GM21723 (cell line): ENCODE results near the gene NT5C.
"Not testable (repeated sequence)": the region's sequence is repeated elsewhere in the genome, so short reads cannot be mapped to it uniquely, and the experiment has no call there.

Experiments
- ATAC-seq: cut with Tn5 transposase; IDR thresholded peaks from one replicate; pipeline ENCODE4 v1.9.1; 2021; ENCODE audit warnings: mild to moderate bottlenecking, moderate library complexity; ENCODE audit not compliant: unreplicated experiment

NT5C gene

DNA sequence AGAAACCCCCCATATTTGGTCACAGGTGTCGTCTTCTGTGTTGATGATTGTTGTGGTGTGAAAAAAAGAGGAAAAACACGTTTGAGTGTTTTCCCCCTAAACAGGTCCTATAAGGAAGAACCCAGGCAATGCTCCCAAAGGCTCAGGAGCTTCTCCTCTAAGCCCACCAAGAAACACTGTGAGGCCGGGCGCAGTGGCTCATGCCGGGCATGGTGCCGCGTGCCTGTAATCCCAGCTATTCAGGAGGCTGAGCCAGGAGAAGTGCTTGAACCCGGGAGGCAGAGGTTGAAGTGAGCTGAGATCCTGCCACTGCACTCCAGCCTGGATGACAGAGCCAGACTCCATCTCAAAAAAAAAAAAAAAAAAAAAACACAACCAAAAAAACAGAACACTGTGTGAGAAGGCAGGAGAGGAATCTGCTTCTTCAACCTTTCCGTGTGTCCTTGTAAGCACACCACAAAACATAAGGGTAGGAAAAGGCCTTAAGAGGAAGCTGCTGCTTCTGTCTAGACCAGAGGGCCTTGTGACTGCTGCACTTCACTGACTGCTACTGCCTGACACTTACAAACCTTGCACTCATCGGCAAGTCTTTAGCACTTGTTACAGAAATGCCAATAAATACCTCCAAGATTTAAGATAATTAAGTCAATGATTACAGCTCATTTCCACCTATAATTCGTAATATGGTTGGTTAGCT is 13.4 kb upstream of the NT5C start:
- no peak for ATAC-seq

DNA sequence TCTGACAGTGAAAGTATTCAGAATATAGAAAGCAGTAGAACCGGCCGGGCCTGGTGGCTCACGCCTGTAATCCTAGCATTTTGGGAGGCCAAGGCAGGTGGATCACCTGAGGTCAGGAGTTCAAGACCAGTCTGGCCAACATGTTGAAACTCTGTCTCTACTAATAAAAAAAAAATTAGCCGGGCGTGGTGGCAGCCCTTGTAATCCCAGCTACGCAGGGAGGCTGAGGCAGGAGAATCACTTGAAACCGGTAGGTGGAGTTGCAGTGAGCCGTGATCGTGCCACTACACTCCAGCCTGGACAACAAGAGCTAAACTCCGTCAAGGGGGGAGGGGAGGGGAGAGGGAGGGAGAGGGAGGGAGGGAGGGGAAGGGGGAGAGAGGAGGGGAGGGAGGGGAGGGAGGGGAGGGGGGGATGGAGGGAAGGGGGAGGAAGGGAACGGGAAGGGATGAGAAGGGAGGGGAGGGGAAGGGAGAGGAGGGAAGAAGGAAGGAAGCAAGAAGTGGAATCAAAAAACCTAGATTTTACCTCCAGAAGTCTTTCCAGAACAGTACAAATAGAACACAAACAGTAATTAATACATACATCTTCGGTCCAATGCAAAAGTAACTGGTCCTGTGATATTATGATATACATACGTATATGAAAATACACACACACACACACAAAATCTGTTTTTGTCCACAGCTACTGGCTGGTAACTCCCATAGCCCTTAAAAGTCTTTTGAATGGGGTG is 10.9 kb upstream of the NT5C start:
- ATAC-seq, result no peak

DNA sequence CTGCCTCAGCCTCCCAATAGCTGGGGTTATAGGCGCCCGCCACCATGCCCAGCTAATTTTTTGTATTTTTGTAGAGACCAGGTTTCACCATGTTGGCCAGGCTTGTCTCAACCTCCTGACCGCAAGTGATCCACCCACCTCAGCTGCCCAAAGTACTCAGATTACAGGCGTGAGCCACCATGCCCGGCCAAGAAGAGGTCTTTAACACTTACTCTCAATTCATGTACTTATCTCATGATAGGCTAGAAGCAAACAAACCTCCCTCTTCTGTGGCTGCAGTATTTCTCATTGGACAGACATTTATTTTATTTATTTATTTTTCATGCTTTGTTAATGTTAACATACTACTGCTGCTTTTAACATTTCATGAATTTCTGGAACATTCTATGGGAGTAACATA is 7.0 kb upstream of the NT5C start:
- no peak for ATAC-seq

DNA sequence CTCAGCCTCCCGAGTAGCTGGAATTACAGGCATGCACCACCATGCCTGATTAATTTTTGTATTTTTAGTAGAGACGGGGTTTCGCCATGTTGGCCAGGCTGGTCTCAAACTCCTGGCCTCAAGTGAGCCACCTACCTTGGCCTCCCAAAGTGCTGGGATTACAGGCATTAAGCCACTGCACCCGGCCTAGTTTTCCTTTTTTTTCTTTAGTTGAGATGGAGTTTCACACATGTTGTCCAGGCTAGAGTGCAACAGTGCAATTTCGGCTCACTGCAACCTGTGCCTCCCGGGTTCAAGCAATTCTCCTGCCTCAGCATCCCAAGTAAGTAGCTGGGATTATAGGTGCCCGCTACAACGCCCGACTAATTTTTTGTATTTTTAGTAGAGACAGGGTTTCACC is 6.2 kb upstream of the NT5C start:
- not testable (repeated sequence) for ATAC-seq

DNA sequence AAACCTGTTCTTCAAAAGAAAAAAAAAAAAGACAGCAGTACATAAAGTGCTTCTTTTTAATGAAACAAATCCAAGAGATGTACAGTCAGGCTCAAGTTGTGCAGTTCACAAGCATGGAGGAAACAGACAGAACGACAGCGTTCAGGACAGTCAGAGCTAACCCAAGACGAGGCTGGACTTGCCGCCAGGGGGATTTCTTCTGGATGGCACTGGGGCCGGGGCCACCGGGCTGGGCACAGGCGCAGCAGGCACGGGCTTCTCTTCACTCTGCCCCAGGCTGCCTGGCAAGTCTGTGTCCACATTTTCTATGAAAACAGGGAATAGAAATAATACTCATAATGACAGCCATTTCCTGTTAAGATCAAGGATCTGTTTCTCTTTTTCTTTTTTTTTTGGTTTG is 4.4 kb upstream of the NT5C start:
- ATAC-seq, result no peak

DNA sequence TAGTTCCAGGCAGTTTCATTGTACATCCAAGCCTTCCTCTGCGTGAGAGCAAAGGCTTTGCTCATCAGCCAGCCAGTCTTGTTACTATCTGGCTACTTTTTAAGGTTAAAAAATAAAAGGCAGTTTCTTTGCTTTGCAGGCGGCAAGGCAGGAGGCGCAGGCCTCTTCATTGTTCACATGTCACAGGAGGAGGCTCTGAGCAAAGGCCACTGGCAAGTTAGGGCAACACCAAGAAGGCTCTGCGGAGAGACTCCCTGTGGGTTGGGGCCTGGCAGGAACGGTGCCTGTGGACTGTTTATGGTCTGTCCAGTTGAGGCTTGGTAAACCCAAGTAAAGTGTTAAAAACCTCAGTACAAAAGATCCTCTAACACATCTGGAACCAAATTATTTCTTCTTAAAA is 3.9 kb upstream of the NT5C start:
- no peak for ATAC-seq

DNA sequence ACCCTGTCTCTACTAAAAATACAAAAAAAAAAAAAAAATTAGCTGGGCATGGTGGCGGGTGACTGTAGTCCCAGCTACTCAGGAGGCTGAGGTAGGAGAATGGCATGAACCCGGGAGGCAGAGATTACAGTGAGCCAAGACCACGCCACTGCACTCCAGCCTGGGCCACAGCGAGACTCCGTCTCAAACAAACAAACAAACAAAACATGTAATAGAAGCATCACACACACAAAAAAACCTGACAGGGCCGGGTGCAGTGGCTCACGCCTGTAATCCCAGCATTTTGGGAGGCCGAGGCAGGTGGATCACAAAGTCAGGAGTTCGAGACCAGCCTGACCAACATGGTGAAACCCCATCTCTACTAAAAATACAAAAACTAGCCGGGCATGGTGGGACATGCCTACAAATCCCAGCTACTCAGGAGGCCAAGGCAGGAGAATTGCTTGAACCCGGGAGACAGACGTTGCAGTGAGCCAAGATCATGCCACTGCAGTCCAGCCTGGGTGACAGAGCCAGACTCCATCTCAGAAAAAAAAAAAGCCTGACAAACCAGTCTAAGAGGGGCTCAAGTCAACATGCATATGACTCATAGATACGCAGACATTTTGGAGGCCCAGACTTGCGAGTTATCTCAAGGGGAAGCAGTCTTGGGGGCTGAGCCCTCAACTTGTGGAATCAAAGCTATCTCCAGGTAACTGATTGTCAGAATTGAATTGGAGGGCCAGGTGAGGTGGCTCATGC is 2.2 kb upstream of the NT5C start:
- ATAC-seq, result not testable (repeated sequence)

DNA sequence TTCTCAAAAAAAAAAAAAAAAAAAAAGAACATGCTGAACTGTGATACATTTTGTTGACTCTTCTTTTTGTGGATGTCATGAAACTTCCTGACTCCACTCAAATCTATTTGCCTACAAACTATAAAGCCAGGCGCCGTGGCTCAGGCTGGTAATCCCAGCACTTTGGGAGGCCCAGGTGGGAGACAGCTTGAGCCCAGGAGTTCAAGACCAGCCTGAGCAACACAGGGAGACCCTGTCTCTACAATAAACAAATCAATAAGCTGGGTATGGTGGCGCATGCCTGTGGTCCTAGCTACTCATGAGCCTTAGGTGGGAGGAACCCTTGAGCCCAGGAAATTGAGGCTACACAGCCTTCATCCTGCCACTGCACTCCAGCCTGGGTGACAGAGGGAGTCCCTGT is 1.5 kb upstream of the NT5C start:
- no peak for ATAC-seq

DNA sequence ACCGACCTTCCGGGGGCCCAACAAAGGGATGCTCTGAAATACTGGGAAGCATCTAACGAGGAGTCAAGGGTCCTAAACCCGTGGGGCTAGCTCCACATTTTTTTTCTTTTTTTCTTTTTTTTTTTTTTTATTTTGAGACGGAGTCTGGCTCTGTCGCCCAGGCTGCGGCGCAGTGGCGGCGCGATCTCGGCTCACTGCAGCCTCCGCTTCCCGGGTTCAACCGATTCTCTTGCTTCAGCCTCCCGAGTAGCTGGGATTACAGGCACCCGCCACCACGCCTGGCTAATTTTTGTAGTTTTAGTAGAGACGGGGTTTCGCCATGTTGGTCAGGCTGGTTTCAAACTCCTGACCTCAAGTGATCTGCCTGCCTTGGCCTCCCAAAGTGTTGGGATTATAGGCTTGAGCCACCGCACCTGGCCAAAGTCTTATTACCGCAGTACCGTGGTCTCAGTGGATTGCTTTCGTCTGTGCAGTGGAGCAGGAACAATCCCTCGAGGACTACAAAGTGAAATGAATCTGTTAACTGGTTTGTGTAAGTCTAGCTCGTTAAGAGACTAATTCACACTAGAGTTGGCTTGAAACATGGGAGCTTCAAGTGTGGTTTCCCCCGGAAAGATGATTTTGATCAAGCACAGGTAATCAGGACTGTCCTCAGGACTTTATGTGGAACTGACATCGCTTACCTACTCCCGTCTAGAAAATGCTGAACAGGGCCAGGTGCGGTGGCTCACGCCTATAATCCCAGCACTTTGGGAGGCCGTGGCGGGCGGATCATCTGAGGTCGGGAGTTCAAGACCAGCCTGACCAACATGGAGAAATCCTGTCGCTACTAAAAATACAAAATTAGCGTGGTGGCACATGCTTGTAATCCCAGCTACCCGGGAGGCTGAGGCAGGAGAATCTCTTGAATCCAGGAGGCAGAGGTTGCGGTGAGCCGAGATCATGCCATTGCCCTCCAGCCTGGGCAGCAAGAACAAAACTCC is 767 bp upstream of the NT5C start:
- ATAC-seq, result not testable (repeated sequence)

DNA sequence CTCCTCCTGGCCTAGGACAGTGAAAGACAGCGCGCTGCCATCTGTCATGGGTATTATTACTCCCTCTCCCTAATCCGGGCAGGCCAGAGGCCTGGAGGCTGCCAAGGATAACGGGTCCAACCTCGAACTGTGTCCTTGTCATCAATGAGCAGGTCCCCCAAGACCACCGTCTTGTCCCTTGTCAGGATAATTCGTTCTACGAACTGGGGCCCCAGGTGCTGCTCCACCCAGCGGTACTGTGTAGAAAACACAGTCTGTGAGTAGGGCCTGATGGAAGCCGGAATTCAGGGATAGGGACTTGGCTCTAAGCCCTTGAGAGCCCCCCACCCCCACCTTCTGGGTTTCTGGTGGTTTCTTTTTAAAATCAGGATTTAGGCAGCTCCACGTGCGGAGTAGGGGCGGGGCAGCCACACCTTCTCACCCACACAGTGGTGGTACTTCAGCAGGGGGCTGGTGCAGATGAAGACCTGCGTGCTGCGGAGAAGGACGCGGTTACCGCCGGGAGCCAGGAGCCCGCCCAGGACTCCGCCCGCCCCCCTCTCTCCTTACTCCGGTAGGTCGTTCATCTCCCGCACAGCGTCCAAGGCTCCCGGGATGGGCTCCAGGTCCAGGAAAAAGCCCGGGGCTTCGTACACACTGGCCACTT is 787 bp downstream of the NT5C start:
- peak; percentile 17 for ATAC-seq

DNA sequence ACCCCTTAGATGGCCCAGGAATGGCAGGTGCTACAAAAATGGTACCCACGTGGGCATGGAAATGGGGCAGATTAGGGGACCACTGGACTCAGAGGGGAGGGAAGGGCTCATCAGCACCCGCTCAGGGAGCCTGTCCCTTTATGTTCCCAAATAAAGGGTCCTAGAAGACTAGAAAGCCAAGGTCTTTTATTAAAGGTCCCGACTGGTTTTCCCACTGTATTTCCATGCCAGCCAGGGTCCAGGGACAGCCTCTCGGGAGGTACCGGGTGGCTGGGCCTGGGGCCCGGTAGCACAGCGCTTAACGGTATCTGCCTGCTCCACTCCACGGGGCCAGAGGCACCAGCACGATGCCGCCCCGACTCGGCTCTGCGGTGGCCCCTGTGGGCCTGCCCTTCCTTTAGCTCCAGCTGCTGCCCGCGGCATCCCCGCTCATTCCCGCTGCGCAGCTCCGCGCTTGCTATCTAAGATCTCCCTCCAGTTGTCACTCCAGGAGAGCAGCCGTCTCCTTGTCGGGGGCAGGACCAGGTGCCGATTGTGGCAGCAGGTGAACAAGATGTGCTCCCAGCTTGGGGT is 1.4 kb downstream of the NT5C start:
- ATAC-seq, result no peak

DNA sequence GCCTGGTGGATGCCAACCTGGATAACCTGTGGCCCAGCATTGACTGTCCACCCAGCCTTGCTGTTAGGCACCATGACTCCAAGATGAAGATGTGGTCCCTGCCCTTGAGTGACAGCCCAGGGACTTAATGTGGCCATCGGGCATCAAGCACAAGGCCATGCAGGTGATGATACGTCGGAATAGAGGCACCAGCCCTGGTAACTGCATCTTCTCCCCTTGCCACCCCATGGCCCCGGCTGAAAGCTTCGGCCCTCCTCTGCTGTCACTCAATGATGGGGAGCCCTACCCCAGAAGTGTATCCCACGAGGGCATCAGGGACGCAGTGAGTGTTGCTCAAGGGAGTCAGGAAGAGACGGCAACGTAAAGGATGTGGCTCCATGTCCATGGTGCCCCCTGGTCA is 2.0 kb downstream of the NT5C start:
- ATAC-seq, result no peak

DNA sequence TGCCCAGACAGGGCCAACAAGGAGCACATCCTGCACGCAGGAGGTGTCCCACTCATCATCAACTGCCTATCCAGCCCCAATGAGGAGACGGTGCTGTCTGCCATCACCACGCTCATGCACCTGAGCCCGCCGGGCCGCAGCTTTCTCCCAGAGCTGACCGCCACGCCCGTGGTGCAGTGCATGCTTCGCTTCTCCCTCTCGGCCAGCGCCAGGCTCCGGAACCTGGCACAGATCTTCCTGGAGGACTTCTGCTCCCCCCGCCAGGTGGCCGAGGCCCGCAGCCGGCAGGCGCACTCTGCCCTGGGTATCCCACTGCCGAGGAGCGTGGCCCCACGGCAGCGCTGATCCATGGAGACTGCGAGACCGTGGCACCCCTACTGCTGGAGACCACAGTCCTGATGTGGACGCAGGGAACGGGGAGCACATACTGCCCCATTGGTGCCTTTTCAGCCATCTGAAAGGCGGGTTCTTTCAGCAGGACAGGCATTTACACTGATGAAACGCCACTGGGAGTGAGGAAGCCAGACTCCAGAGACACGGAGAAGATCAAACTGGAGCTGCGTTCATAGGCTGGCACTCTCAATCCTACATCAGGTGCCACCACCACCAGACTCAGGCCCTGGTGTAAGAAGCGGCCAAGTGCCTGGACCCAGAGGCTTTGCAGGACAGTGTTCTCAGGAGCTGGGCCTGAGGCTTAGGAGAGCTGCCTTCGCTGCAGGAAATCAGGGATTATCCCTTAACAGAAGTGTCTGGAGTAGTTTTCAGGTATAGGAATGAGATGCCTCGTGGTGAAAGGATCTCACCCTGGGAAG is 2.6 kb downstream of the NT5C start:
- no peak for ATAC-seq

DNA sequence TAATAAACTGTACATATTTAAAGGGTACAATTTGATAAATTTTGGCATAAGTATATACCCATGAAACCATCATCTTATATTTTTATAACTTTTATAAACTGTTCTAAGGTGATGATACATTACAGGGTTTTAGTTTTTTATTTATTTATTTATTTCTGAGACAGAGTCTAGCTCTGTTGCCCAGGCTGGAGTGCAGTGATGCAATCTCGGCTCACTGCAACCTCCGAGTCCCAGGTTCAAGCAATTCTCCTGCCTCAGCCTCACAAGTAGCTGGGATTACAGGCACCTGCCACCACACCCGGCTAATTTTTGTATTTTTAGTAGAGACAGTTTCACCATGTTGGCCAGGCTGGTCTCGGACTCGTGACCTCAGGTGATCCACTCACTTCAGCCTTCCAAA is 3.6 kb downstream of the NT5C start:
- ATAC-seq, result not testable (repeated sequence)

DNA sequence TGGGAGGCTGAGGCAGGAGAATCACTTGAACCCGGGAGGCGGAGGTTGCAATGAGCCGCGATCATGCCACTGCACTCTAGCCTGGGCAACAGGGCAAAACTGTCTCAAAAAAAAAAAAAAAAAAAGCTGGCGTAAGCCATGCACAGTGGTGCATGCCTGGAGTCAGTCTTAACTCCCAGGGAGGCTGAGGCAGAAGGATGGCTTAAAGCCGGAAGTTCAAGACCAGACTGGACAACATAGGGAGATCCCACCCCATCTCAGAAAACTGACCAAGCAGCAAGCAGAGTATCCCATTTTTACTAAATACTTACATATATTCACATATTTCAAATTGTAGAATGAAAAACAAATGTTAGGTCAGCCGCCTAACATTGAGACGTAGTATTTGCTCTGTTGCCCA is 4.6 kb downstream of the NT5C start:
- no peak for ATAC-seq

DNA sequence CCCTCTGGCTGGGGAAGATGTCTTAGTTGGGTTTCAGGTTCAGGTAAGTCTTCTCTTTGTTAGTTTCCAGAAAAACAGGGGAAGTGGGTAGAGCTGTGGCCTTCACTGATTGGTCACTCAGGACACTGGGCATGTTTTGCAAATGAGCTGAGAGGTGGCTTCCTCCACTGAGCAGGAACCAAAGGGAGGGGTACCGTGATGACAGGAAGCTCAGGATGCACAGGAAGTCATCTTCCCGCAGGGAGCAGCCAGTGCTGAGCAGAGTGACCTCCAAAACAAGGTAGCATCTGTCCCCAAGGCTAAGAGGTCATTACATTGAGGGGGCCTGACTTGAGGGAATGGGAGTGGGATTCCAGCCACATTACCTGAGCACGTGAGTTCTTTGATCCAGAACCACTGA is 5.6 kb downstream of the NT5C start:
- no peak for ATAC-seq

DNA sequence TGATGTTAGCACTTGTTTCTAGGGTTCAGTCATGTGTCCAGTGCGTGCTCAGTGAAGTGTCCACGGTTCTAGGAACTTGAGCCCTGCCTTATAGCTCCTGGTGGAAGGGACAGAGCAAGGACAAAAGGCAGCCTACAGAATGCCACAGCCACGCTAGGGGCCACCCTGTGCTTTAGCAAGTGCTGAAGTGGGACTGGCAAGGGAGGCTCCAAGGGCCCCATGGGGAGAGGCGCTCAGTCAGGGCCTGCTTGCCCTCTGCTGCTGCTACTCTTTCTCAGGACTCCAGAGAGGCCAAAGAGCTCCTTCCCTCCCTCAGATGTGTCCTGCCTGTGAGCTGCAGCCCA is 6.8 kb downstream of the NT5C start:
- ATAC-seq, result no peak

DNA sequence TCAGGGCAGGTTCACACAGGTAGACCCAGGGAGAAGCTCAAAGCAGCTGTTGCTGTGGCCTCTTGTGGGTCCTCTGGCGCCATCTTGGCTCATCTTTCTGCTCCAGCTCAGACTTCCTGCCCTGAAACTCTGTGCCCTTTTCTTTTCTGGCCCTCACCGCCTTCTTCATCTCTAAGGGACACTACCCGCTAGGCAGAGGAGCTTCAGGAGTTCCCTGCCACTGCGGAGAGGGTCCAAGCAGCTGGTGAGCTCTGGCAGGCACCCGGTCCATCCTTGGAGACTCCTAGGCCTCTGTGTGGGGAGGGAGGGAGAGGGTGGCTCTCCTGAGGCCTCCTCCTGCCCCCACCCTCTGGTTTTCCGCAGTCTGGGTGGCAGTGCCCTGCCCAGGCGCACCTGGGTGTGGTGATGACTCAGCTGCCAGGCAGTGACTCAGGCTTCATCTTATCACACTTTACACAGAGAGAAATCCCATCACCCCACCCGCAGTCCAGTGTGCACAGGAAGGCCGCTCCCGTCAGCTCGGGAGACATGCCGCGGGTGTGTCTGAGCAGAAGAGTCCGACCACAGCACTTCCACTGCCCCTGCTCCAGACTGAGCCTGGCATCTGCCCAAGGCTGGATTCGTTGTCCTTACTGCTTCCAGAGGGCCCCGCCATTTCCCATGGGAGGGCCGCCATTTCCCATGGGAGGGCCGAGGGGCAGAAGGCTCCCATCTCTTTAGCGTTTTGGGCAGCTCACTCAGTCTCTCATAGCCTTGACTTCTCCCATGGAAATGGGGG is 7.3 kb downstream of the NT5C start:
- no peak for ATAC-seq

DNA sequence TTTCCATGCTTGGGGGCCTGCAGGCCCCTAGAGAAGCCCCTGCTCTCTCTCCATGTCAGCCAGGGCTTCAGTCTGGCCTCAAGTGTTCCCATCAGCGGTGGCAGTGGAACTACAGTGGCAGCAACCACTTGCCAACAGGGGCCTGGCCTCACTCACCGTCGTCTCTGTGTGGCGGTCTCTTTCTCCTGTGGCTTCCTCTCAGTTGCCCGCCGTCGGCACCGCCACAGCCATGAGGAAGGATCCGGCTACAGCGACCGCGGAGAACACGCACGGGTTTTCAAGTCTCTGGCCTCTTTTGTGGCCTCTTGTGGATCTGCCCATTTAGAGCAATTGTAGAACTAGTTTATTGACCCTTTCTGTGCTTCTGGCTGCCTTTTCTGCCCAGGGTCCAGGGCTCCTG is 13.2 kb downstream of the NT5C start:
- no peak for ATAC-seq
